Right lobe of liver (tissue), 6 donors: ENCODE data around the gene TMEM39B. TPM values are rescaled to one million over a fixed set of nuclear protein-coding genes. Genes with fewer than 3 reads are reported as not detected.
A peak's percentile ranks its signal among the peaks of the same experiment; 100 is the strongest.

Experiments used
- ATAC-seq, 4 donors: fragments of 200-7000 bp; cut with Tn5 transposase; one replicate each; pipeline ENCODE4 v1.9.1; 2020; ENCODE audit warnings: mild to moderate bottlenecking in 4 of 4, moderate library complexity in 4 of 4
- DNase-seq, 3 donors: peaks; one replicate each; pipeline ENCODE4 v3.0.0-alpha.2; 2020
- H3K27ac ChIP-seq, 3 donors: fragments of 200-600 bp; one replicate each; pipeline ENCODE4 v1.8.0; 2022
- H3K27me3 ChIP-seq, 2 donors: fragments of 200-600 bp; one replicate each; pipeline ENCODE4 v1.8.0; 2022
- H3K36me3 ChIP-seq, 4 donors: fragments of 200-600 bp; sonication (generic) in 1 of 4; one replicate each; pipeline versions ENCODE4 v1.5.1 to v1.8.0; 2017 to 2022; ENCODE audit warnings: control low read depth in 1 of 4
- H3K4me1 ChIP-seq, 4 donors: fragments of 200-600 bp; sonication (generic) in 1 of 4; one replicate each; pipeline versions ENCODE4 v1.5.1 to v1.8.0; 2017 to 2022; ENCODE audit warnings: control low read depth in 1 of 4
- H3K4me3 ChIP-seq, 3 donors: fragments of 200-600 bp; one replicate each; pipeline ENCODE4 v1.8.0; 2022
- H3K9me3 ChIP-seq, 4 donors: fragments of 200-600 bp; sonication (generic) in 1 of 4; one replicate each; pipeline versions ENCODE4 v1.5.1 to v1.8.0; 2017 to 2022; ENCODE audit warnings: control low read depth in 1 of 4
- POLR2A ChIP-seq: fragments of 450-650 bp; IDR thresholded peaks from one replicate; pipeline ENCODE4 v1.6.1; 2017; ENCODE audit warnings: antibody characterized with exemption, mild to moderate bottlenecking
- WGBS: methylation state at CpG from one replicate; pipeline ENCODE4 v1.1.6; 2018; ENCODE audit warnings: low coverage, low lambda C conversion rate; ENCODE audit not compliant: insufficient coverage; ENCODE audit errors: missing lambda C conversion rate; 5-methylcytosine and 5-hydroxymethylcytosine counted together
- intact Hi-C, 2 donors: fragments of 100-400 bp; cut with DNase I; formaldehyde crosslinking; loops; one replicate each; pipeline versions ENCODE4 v1.11.2 to v1.14.1; 2022
- total RNA-seq, 6 experiments: library from RNA; depleted of rRNA in 2 of 6; stranded (reverse); fragments of >200 nt in 2 of 6; fragmentation: NEBNext Ultra II Directional in 3 of 6; extraction: Animal tissue kit (Norgen Biotek cat#: 25700) in 3 of 6; gene quantifications; one replicate each; pipeline versions ENCODE4 v1.1.0 to v1.2.4, GENCODE V29; 2016 to 2023
- TF ChIP-seq, protein P1 (sequence below), 4 donors: fragments of 200-600 bp in 3 of 4; fragments of 450-650 bp in 1 of 4; IDR thresholded peaks; one replicate each; pipeline versions ENCODE4 v1.5.1 to v1.8.0; 2016 to 2022; ENCODE audit warnings: antibody characterized with exemption in 4 of 4, mild to moderate bottlenecking in 2 of 4
- donor health status: DM: no; HTN: yes; CAD: no.
- donor health status: DM: no; HTN: no; CAD: no.
- donor health status: DM: no; HTN: no; CAD: no.
- donor health status: DM: no; HTN: yes; CAD: no.
- donor health status: DM: no; HTN: yes; CAD: no.

TMEM39B gene
- total RNA-seq, 6 experiments from 2014 or later = 4.0 to 10.3 (median 6.3) TPM

DNA sequence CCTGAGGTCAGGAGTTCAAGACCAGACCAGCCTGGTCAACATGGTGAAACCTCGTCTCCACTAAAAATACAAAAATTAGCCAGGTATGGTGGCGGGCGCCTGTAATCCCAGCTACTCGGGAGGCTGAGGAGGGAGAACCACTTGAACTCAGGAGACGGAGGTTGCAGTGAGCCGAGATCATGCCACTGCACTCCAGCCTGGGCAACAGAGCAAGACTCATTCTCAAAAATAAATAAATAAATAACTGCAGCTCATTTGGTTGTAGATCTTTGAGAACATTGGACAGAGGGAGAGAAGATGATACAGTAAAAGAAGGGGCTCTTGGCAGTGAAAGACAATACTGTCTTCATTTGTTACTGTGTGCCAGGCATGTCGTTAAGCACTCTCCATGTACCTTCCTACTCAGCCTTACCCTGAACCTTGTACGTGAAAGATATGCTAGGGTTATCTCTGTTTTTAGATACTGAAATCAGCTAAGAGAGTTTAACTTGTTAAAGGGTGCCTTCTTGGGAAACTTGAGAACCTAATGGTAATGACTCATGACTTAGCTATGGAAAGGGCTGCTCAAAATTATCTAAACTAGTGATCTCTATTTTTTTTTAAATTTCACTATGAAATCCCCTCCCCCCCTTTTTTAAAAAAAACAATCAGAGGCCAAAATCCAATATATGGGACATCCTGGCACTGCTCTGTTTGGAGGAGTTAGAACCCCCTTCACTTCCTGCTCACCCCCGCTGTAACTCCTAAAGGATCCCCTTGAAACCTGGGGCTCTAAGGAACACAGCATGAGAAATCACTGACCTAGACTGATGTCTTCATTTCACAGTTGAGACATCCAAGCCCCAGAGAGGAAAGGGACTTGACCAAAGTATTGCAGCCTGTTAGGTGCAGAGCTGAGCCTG is 28.3 kb downstream of the TMEM39B start:
- WGBS = 93% methylated on average over 9 of the region's 9 CpGs
- H3K27me3 ChIP-seq = no peaks in the 10 kb centered on the region
- no peak for DNase-seq
- intact Hi-C loops = no loop called here
- peaks cover 0 to 5% (median 1%) of the 10 kb centered on the region in 4 donors for H3K36me3 ChIP-seq
- no peaks in the 10 kb centered on the region for H3K9me3 ChIP-seq
- H3K4me1 ChIP-seq = peaks cover 0 to 13% (median 6%) of the 10 kb centered on the region in 4 donors
- no peak overlapping the region for H3K4me3 ChIP-seq
- TF ChIP-seq, protein P1, sequence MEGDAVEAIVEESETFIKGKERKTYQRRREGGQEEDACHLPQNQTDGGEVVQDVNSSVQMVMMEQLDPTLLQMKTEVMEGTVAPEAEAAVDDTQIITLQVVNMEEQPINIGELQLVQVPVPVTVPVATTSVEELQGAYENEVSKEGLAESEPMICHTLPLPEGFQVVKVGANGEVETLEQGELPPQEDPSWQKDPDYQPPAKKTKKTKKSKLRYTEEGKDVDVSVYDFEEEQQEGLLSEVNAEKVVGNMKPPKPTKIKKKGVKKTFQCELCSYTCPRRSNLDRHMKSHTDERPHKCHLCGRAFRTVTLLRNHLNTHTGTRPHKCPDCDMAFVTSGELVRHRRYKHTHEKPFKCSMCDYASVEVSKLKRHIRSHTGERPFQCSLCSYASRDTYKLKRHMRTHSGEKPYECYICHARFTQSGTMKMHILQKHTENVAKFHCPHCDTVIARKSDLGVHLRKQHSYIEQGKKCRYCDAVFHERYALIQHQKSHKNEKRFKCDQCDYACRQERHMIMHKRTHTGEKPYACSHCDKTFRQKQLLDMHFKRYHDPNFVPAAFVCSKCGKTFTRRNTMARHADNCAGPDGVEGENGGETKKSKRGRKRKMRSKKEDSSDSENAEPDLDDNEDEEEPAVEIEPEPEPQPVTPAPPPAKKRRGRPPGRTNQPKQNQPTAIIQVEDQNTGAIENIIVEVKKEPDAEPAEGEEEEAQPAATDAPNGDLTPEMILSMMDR (IDR thresholded peaks at IDR 0.05) = no peak
- ATAC-seq = no peak
- no peak overlapping the region for H3K27ac ChIP-seq

DNA sequence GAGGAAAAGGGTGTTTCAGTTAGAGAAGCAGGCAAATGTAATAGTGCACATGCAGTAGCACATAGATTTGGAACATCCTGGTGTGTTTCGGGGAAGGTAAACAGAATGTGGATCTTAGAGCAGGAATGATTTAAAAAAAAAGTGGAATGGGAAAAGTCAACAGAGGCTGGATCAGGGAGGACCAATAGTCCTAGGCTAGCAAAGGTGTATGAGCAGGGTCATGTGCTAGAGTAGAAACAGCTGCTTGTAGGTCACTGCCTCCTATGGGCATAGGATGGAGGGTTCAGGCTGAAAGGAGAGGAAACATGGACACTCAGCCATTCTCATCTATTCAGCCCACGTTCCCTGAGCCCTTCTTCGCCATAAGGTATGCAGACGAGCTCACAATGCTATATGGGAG is 31.4 kb downstream of the TMEM39B start:
- TF ChIP-seq, protein P1 (IDR thresholded peaks at IDR 0.05) = peak in 3 of 4 donors; percentile 24 to 41 (median 40)
- TF ChIP-seq POLR2A = no peak
- H3K27ac ChIP-seq = peak overlapping the region; percentile 62 to 79 (median 71)
- 54% methylated on average over 3 of the region's 4 CpGs for WGBS

DNA sequence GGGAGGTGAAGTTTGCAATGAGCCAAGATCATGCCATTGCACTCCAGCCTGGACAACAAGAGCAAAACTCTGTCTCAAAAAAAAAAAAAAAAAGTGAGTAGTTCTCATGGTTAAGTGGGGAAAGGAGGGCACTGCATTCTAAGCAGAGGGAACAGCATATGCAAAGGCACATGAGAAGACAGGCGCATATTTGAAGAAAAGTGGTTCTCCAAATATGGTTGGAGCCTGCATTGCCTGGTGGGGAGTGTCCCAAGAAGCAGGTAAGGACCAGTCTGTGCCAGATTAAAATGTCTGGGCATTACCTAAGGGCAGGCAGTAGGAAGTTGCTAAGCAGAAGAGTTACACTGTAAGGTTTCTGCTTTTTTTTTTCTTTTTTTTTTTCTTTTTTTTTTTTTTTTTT is 32.6 kb downstream of the TMEM39B start:
- H3K4me3 ChIP-seq = no peak overlapping the region
- H3K36me3 ChIP-seq = no peaks in the 10 kb centered on the region
- TF ChIP-seq POLR2A = no peak
- TF ChIP-seq, protein P1 (IDR thresholded peaks at IDR 0.05) = no peak
- peak overlapping the region in 1 of 3 donors; percentile 71 for H3K27ac ChIP-seq
- H3K27me3 ChIP-seq = no peaks in the 10 kb centered on the region
- 100% methylated on average over 1 of the region's 1 CpG for WGBS
- H3K9me3 ChIP-seq = no peaks in the 10 kb centered on the region
- H3K4me1 ChIP-seq = peaks cover 0 to 22% (median 11%) of the 10 kb centered on the region in 4 donors
- intact Hi-C loops = no loop called here
- ATAC-seq = no peak
- no peak for DNase-seq

More for the DNA sequence above, 31.4 kb downstream of the TMEM39B start:
- Histone ChIP-seq H3K9me3 (no peaks in the 10 kb centered on the region), H3K27me3 (no peaks in the 10 kb centered on the region), H3K4me1 (peaks cover 0 to 13% (median 6%) of the 10 kb centered on the region in 4 donors), H3K4me3 (no peak overlapping the region), H3K36me3 (peaks cover 0 to 4% (median 0%) of the 10 kb centered on the region in 4 donors)
- intact Hi-C loops = no loop called here
- ATAC-seq (peak; percentile 60 to 86 (median 70)), DNase-seq (no peak)

DNA sequence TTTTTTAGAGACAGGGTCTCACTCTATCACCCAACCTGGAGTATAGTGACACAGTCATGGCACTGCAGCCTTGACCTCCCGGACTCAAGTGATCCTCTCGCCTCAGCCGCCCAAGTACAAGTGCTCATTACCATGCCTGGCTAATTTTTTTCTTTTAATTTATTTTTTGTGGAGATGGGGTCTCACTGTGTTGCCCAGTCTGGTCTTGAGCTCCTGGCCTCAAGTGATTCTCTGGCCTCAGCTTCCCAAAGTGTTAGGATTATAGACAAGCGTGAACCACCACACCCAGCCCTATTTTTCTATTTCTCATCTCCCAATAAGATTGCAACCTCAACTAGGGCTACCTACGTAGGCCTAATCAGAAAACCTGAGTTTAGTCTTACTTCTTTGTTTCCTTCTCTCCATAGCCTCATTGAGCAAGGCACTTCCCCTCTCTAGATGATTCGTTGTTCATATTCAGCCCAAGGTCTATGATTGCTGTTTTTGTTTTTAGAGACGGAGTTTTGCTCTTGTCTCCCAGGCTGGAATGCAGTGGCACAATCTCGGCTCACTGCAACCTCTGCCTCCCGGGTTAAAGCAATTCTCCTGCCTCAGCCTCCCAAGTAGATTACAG is 34.0 kb downstream of the TMEM39B start:
- Histone ChIP-seq H3K27me3 (no peaks in the 10 kb centered on the region), H3K4me3 (no peak overlapping the region), H3K36me3 (no peaks in the 10 kb centered on the region), H3K27ac (no peak overlapping the region), H3K9me3 (no peaks in the 10 kb centered on the region), H3K4me1 (peaks cover 0 to 36% (median 17%) of the 10 kb centered on the region in 4 donors)
- TF ChIP-seq, protein P1 (IDR thresholded peaks at IDR 0.05) = no peak
- no peak for TF ChIP-seq POLR2A
- DNase-seq = no peak
- WGBS = 71% methylated on average over 6 of the region's 9 CpGs
- intact Hi-C loops = no loop called here
- ATAC-seq = no peak
